Measurements from ENCODE around the gene PAX9.

DNA sequence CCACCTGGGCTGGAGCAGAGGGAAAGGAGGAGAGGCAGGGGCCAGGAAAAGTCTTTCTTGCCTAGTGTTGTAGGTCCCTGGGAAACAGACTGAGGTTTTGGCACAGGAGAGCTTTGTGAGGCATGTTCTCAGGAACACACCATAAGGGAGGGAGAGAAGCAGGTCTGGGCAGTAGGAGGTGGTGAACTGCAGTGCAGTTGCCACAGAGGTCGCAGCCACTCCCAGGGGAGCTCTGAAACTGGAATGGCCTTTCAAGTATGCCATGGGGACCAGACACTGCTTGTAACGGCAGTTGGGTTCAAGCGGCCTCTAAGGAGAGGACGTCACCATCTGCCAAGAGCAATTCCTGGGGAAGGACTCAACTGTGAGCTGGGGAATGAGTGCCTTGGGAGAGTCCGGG is 43.8 kb upstream of the PAX9 start:
- TF ChIP-seq, protein P1, sequence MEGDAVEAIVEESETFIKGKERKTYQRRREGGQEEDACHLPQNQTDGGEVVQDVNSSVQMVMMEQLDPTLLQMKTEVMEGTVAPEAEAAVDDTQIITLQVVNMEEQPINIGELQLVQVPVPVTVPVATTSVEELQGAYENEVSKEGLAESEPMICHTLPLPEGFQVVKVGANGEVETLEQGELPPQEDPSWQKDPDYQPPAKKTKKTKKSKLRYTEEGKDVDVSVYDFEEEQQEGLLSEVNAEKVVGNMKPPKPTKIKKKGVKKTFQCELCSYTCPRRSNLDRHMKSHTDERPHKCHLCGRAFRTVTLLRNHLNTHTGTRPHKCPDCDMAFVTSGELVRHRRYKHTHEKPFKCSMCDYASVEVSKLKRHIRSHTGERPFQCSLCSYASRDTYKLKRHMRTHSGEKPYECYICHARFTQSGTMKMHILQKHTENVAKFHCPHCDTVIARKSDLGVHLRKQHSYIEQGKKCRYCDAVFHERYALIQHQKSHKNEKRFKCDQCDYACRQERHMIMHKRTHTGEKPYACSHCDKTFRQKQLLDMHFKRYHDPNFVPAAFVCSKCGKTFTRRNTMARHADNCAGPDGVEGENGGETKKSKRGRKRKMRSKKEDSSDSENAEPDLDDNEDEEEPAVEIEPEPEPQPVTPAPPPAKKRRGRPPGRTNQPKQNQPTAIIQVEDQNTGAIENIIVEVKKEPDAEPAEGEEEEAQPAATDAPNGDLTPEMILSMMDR (IDR thresholded peaks at IDR 0.05): no peak
- TF ChIP-seq POLR2A (IDR thresholded peaks at IDR 0.05): no peak
- no peak for TF ChIP-seq EP300 (IDR thresholded peaks at IDR 0.05)

Measured in tibial nerve (tissue), 4 donors.